SK-N-SH (cell line): ENCODE data around the gene AK3. TPM values are rescaled to one million over a fixed set of nuclear protein-coding genes. Genes with fewer than 3 reads are reported as not detected.

Source experiments
- polyA plus RNA-seq, 3 experiments: library from polyadenylated mRNA; depleted of rRNA; stranded (reverse); fragments of >200 nt; gene quantifications; 2 replicates each; pipeline ENCODE4 v1.2.3, GENCODE V29; 2012

AK3 gene
- polyA plus RNA-seq, 1 of the 3 experiments (the other 2 are of a cell fraction): 20.6 TPM

Other genes with a start within 250 kb of the AK3 start
- 8.8 and 11.2 TPM in 2 replicates for gene PLPP6, start 78.9 kb downstream of the AK3 start, polyA plus RNA-seq (2012; rRNA removed)
- gene SPATA6L, start 74.7 kb downstream of the AK3 start, polyA plus RNA-seq (2012; rRNA removed): 0.44 and 0.47 TPM in 2 replicates
- gene CDC37L1, start 61.6 kb downstream of the AK3 start, polyA plus RNA-seq (2012; rRNA removed): 6.5 and 7.2 TPM in 2 replicates
- 18.4 and 18.6 TPM in 2 replicates for gene RCL1, start 51.7 kb upstream of the AK3 start, polyA plus RNA-seq (2012; rRNA removed)
- gene JAK2, start 244.1 kb upstream of the AK3 start, polyA plus RNA-seq (2012; rRNA removed): 1.3 and 2.3 TPM in 2 replicates